Endodermal cell (in vitro differentiated cells): ENCODE measurements around the gene KAZN. TPM values are rescaled to one million over a fixed set of nuclear protein-coding genes. Genes with fewer than 3 reads are reported as not detected.

Experiments
- DNase-seq: peaks from one replicate; pipeline ENCODE4 v3.0.0-alpha.2; 2017
- H3K27ac ChIP-seq: 2 replicates; pipeline ENCODE4 v1.5.1; 2013; ENCODE audit warnings: mild to moderate bottlenecking, low read depth, low read length, moderate library complexity
- H3K27me3 ChIP-seq: 2 replicates; pipeline ENCODE4 v1.6.1; 2013; ENCODE audit warnings: mild to moderate bottlenecking, low read length, moderate library complexity; ENCODE audit not compliant: insufficient read depth, control insufficient read depth, poor library complexity, severe bottlenecking
- H3K36me3 ChIP-seq: 2 replicates; pipeline ENCODE4 v1.7.0; 2013; ENCODE audit warnings: mild to moderate bottlenecking, low read length, moderate library complexity; ENCODE audit not compliant: control insufficient read depth, insufficient read depth
- H3K4me1 ChIP-seq: one replicate; pipeline ENCODE4 v1.7.0; 2013; ENCODE audit warnings: low read length; ENCODE audit not compliant: control insufficient read depth, insufficient read depth
- H3K4me3 ChIP-seq: 2 replicates; pipeline ENCODE4 v1.5.1; 2013; ENCODE audit warnings: mild to moderate bottlenecking, low read length, moderate library complexity
- H3K9ac ChIP-seq: 2 replicates; pipeline ENCODE4 v1.6.1; 2013; ENCODE audit warnings: mild to moderate bottlenecking, low read length, moderate library complexity; ENCODE audit not compliant: poor library complexity, severe bottlenecking; ENCODE audit errors: extremely low read depth
- H3K9me3 ChIP-seq: 2 replicates; pipeline ENCODE4 v1.6.1; 2013; ENCODE audit warnings: mild to moderate bottlenecking, low read length, moderate library complexity; ENCODE audit not compliant: control insufficient read depth
- H3K27ac Mint-ChIP-seq: 2 replicates; pipeline ENCODE4 v1.8.0; 2020; ENCODE audit warnings: mixed read lengths
- H3K27me3 Mint-ChIP-seq: 2 replicates; pipeline ENCODE4 v1.8.0; 2021; ENCODE audit warnings: mild to moderate bottlenecking, mixed read lengths; ENCODE audit not compliant: insufficient read depth
- H3K36me3 Mint-ChIP-seq: 2 replicates; pipeline ENCODE4 v1.8.0; 2020; ENCODE audit warnings: low read depth, mixed read lengths
- H3K4me1 Mint-ChIP-seq: 2 replicates; pipeline ENCODE4 v1.8.0; 2020; ENCODE audit warnings: mixed read lengths
- H3K4me3 Mint-ChIP-seq: 2 replicates; pipeline ENCODE4 v1.8.0; 2020; ENCODE audit warnings: mild to moderate bottlenecking, moderate library complexity, mixed read lengths
- H3K9me3 Mint-ChIP-seq: 2 replicates; pipeline ENCODE4 v1.8.0; 2020; ENCODE audit warnings: mild to moderate bottlenecking, mixed read lengths
- WGBS, 2 experiments: methylation state at CpG; one replicate each; pipeline versions ENCODE4 v1.1.5 to v1.1.7; 2013; ENCODE audit warnings: missing lambda C conversion rate in 2 of 2, mixed read lengths in 1 of 2; ENCODE audit not compliant: insufficient coverage in 1 of 2, insufficient read length in 1 of 2; 5-methylcytosine and 5-hydroxymethylcytosine counted together
- total RNA-seq, 2 donors: library from RNA; stranded (reverse); fragmentation: NEBNext Ultra II Directional in 1 of 2; extraction: Animal tissue kit (Norgen Biotek cat#: 25700) in 1 of 2; gene quantifications; 2 replicates in 1 of 2; 3 replicates in 1 of 2; pipeline ENCODE4 v1.2.1, GENCODE V29; 2021
- TF ChIP-seq, protein P1 (sequence below): fragments of 200-600 bp; sonication (generic); conservative IDR thresholded peaks from 2 replicates; pipeline ENCODE4 v1.5.0; 2021; ENCODE audit warnings: antibody characterized with exemption, mild to moderate bottlenecking

The KAZN gene
- total RNA-seq, 2 donors from 2014 or later: 12.4 to 13.9 TPM

DNA sequence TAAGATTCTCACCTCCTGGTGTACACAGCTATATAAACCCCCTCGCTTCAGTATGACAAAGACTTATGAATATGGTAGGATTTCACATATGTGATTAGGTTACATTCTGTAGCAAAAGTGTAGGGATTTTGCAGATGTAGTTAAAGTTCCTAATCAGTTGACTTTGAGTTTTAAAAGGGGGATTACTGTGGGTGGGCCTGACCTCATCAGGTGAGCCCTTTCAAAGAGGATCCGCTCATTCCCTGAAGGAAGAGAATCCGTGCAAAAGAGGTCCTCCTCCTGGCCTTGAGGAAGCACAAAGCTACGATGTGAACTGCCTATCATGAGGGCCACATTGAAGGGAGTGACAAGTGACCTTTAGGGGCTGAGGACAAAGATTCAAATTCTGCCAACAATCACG lies 30.6 kb upstream of the KAZN start:
- H3K4me1 Mint-ChIP-seq: peaks cover 2% of the 10 kb centered on the region
- H3K36me3 Mint-ChIP-seq: no peaks in the 10 kb centered on the region
- Histone ChIP-seq H3K9ac (no peak overlapping the region), H3K27me3 (no peaks in the 10 kb centered on the region), H3K4me3 (no peak overlapping the region), H3K9me3 (peaks cover 18% of the 10 kb centered on the region), H3K36me3 (no peaks in the 10 kb centered on the region), H3K27ac (no peak overlapping the region), H3K4me1 (no peaks in the 10 kb centered on the region)
- 90 to 98% methylated on average over 4 to 5 of the region's 5 CpGs for WGBS, 2 experiments
- no peak for DNase-seq
- H3K27me3 Mint-ChIP-seq: no peaks in the 10 kb centered on the region
- peaks cover 18% of the 10 kb centered on the region for H3K9me3 Mint-ChIP-seq
- H3K27ac Mint-ChIP-seq: peak overlapping the region; percentile 4
- H3K4me3 Mint-ChIP-seq: no peak overlapping the region
- TF ChIP-seq, protein P1, sequence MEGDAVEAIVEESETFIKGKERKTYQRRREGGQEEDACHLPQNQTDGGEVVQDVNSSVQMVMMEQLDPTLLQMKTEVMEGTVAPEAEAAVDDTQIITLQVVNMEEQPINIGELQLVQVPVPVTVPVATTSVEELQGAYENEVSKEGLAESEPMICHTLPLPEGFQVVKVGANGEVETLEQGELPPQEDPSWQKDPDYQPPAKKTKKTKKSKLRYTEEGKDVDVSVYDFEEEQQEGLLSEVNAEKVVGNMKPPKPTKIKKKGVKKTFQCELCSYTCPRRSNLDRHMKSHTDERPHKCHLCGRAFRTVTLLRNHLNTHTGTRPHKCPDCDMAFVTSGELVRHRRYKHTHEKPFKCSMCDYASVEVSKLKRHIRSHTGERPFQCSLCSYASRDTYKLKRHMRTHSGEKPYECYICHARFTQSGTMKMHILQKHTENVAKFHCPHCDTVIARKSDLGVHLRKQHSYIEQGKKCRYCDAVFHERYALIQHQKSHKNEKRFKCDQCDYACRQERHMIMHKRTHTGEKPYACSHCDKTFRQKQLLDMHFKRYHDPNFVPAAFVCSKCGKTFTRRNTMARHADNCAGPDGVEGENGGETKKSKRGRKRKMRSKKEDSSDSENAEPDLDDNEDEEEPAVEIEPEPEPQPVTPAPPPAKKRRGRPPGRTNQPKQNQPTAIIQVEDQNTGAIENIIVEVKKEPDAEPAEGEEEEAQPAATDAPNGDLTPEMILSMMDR: no peak

DNA sequence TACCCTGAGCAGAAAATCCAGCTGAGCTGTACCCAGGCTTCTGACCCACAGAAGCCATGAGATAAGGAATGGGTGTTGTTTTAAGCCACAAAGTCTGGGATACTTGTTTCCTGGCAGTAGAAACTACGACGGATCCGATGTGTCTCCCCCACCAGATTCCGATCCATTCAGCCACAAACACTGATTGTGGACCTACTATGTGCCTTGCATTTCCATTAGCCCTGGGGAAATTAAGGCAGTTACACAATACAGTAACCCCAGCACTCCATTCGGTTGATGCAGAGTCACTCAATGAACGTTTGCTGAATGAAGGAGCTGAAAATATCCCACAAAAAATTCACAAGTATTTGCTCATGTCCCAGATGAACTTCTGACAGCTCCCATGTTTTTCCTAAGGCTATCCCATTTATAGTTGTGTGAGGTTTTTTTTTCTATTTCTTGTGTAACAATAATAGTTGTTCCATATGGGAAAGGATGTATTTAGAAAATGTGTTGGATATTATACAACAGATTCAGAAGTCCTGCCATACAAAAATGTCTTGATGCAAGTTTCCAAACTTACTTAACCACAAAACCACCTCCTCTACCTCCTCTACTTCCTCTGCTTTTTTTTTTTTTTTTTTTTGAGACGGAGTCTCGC lies 29.6 kb upstream of the KAZN start:
- H3K9me3 ChIP-seq: peaks cover 18% of the 10 kb centered on the region
- no peaks in the 10 kb centered on the region for H3K27me3 ChIP-seq
- Mint-ChIP-seq H3K4me1 (peaks cover 2% of the 10 kb centered on the region), H3K36me3 (no peaks in the 10 kb centered on the region), H3K27ac (no peak overlapping the region), H3K27me3 (no peaks in the 10 kb centered on the region), H3K9me3 (peaks cover 18% of the 10 kb centered on the region), H3K4me3 (no peak overlapping the region)
- H3K4me3 ChIP-seq: no peak overlapping the region
- no peaks in the 10 kb centered on the region for H3K4me1 ChIP-seq
- DNase-seq: no peak
- no peaks in the 10 kb centered on the region for H3K36me3 ChIP-seq
- 91 to 95% methylated on average over 6 to 8 of the region's 8 CpGs for WGBS, 2 experiments
- TF ChIP-seq, protein P1: no peak
- no peak overlapping the region for H3K9ac ChIP-seq
- H3K27ac ChIP-seq: no peak overlapping the region

DNA sequence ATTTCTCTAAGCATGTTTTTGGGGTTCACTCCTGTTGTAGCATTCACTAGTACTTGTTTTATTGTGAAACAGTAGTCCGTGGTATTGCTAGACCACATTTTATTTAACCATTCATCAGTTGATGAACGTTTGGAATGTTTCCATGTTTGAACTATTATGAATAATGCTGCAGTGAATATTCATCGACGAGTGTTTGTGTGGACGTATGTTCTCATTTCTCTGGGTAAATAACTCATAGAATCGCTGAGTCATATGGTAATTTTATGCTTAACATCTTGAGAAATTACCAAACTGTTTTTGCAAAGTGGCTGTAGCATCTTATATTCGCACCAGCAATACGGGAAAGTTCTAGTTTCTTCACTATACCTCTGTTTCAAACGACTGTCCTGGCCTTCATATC lies 28.0 kb upstream of the KAZN start:
- Mint-ChIP-seq H3K27ac (no peak overlapping the region), H3K4me3 (no peak overlapping the region), H3K36me3 (no peaks in the 10 kb centered on the region), H3K9me3 (peaks cover 18% of the 10 kb centered on the region), H3K4me1 (peaks cover 2% of the 10 kb centered on the region), H3K27me3 (peaks cover 11% of the 10 kb centered on the region)
- Histone ChIP-seq H3K9me3 (peaks cover 18% of the 10 kb centered on the region), H3K27ac (no peak overlapping the region), H3K36me3 (no peaks in the 10 kb centered on the region), H3K4me3 (no peak overlapping the region), H3K4me1 (no peaks in the 10 kb centered on the region), H3K9ac (no peak overlapping the region), H3K27me3 (no peaks in the 10 kb centered on the region)
- TF ChIP-seq, protein P1: no peak
- no peak for DNase-seq
- WGBS, 2 experiments: 77 to 87% methylated on average over 7 to 9 of the region's 9 CpGs
